ENCODE measurements around the gene NKX6-2.

NKX6-2 gene

DNA sequence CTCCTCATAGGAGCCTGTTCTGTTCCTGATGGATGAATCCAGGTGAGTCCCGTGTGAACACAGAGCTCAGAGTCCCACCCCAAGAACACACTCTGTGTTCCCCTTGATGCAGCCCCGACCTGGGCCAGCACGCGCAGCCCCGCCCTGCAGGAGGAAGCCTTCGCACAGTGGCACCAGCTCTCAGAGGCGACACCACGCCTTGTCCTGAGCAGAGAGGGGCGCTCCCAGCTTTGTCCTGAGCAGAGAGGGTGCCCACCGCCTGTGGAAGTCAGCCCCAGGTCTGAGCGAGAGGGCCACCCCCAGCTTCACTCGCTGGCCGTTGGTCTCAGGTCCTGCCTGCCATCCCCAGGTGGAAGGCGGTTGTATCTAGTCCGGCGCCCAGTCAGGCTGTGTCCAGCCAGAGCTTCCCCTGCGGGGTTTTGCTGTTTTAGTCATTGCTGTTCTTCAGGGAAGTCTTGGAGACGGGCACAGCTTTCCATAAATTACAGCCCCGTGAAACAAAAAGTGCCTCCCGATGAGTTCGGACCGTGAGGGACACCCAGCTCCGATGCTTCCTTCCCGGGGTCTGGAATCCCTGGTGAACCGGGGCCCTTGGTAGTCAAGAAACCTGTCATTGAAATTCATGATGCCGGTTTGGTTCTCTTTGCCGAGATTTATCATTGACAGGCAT is 43.6 kb downstream of the NKX6-2 start:
- H3K4me3 ChIP-seq (ENCODE audit: low read depth, low read length), result no peak overlapping the region
- no peak for DNase-seq (ENCODE audit: low read depth)
- TF ChIP-seq, protein P1, sequence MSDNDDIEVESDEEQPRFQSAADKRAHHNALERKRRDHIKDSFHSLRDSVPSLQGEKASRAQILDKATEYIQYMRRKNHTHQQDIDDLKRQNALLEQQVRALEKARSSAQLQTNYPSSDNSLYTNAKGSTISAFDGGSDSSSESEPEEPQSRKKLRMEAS (IDR thresholded peaks at IDR 0.05; ENCODE audit: low read depth, low read length), result no peak
- TF ChIP-seq POLR2A (IDR thresholded peaks at IDR 0.05; ENCODE audit: extremely low read depth, insufficient read length), result no peak

DNA sequence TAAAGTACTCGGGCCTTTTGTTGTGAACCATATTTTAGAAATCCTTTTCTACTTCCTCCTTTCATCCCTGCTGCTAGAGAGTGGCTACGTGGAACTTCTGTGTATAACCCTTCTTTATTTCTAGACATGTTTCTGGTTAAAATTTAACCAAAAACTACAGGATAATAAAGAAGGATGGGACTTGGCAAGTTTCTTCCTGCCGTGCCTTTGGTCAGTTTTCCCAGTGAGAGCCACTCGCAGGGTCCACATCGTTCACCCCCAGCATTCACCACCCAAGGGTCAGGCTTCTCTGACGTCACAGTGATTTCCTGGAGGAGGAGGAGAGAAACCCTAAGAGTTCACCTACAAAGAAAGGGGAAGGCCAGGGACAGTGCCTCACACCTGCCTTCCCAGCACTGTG is 45.4 kb downstream of the NKX6-2 start:
- H3K4me3 ChIP-seq (ENCODE audit: low read depth, low read length), result no peak overlapping the region
- TF ChIP-seq POLR2A (IDR thresholded peaks at IDR 0.05; ENCODE audit: extremely low read depth, insufficient read length) (no peak), MYC (IDR thresholded peaks at IDR 0.05; ENCODE audit: low read depth, low read length) (no peak)
- TF ChIP-seq, protein P2, sequence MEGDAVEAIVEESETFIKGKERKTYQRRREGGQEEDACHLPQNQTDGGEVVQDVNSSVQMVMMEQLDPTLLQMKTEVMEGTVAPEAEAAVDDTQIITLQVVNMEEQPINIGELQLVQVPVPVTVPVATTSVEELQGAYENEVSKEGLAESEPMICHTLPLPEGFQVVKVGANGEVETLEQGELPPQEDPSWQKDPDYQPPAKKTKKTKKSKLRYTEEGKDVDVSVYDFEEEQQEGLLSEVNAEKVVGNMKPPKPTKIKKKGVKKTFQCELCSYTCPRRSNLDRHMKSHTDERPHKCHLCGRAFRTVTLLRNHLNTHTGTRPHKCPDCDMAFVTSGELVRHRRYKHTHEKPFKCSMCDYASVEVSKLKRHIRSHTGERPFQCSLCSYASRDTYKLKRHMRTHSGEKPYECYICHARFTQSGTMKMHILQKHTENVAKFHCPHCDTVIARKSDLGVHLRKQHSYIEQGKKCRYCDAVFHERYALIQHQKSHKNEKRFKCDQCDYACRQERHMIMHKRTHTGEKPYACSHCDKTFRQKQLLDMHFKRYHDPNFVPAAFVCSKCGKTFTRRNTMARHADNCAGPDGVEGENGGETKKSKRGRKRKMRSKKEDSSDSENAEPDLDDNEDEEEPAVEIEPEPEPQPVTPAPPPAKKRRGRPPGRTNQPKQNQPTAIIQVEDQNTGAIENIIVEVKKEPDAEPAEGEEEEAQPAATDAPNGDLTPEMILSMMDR (IDR thresholded peaks at IDR 0.05; ENCODE audit: low read depth, low read length), result no peak
- TF ChIP-seq, protein P1 (IDR thresholded peaks at IDR 0.05; ENCODE audit: low read depth, low read length), result no peak
- no peak for DNase-seq (ENCODE audit: low read depth)

DNA sequence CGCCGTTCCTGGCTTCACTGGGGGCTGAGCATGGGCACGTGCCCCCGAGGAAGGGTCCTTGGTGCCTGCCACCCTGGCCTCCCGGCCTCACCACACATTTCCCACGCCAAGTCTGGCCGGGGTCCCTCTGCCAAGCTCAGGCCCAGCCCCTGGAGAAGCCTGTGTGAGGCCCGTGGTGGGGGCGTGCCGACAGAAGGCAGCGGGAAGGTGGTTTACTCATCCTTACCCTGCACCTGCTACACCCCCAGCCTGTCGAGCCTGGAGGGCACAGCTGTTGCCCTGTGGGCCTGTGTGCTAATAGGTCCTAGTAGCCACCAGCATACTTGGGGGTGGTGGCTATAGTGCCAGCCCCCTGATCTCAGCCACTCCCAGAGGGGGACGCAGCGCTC is 46.7 kb downstream of the NKX6-2 start:
- no peak overlapping the region for H3K4me3 ChIP-seq (ENCODE audit: low read depth, low read length)
- no peak for DNase-seq (ENCODE audit: low read depth)
- TF ChIP-seq MYC (IDR thresholded peaks at IDR 0.05; ENCODE audit: low read depth, low read length) (no peak), POLR2A (IDR thresholded peaks at IDR 0.05; ENCODE audit: extremely low read depth, insufficient read length) (no peak)
- TF ChIP-seq, protein P1 (IDR thresholded peaks at IDR 0.05; ENCODE audit: low read depth, low read length), result no peak
- TF ChIP-seq, protein P2 (IDR thresholded peaks at IDR 0.05; ENCODE audit: low read depth, low read length), result no peak

DNA sequence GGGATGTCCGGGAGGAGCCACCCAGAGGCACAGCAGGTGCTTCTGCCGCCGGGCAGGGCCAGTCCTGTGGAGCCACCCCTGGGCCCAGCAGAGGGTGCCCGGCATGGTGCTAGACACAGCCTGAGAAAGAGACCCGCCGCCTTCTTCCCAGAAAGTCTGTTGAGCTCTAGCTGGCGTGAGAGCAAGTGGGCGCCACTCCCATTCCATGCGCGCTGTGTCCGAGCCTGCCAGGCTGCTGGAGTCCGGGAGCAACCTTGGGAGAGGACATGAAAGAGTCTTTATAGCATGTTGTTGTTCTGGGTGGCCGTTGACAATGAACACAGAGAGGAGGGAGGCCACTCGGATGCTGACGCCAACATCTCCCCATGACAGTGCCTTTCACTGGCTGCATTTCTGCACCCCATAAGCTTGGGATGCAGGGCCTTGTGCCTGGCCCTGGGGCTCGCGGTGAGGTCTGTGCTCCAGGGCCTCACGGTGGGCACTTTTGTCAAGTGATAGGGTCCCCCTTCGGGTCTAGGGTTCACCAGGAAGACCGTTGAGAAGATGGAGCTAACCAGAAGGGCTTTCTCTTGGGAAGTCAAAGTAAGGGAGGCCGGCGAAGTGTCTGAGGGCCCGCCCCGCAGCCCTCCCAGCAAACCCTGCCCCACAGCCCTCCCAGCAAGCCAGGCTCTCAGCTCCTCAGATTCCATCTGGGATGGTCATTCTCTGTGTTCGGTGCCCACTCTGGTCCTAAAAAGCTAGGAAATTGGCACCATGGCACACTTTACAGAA is 47.3 kb downstream of the NKX6-2 start:
- TF ChIP-seq, protein P2 (IDR thresholded peaks at IDR 0.05; ENCODE audit: low read depth, low read length), result no peak
- TF ChIP-seq MYC (IDR thresholded peaks at IDR 0.05; ENCODE audit: low read depth, low read length) (no peak), POLR2A (IDR thresholded peaks at IDR 0.05; ENCODE audit: extremely low read depth, insufficient read length) (no peak)
- TF ChIP-seq, protein P1 (IDR thresholded peaks at IDR 0.05; ENCODE audit: low read depth, low read length), result no peak
- DNase-seq (ENCODE audit: low read depth), result no peak
- no peak overlapping the region for H3K4me3 ChIP-seq (ENCODE audit: low read depth, low read length)

DNA sequence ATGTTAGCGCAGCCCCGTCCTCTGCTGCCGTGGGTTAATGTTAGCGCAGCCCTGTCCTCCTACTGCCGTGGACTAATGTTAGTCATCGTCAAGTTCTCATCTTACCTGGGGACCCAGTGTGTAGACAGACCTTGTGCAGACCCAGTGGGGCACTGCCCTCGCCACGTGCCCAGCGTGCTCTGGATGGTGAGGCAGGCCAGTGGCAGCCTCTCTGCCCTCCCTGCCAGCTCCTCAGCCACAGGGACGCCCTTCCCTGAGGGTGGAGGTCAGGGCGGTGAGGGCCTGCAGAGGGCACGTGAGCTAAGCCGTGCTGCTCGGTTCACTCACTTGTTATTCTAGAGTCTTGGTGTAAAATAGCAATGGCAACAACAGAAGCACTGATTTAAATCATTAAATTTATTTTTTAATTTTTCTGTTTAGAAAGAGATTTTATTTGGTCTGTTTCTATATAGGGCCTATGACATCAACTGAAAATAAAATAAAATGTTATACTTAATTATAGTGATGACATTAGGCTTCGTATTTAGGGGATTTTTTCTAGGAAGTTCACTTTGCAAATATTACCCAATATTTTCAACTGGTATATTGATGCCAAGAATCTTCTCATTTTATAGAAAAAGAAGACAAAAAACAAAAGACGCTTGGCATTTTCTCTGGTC is 48.4 kb downstream of the NKX6-2 start:
- H3K4me3 ChIP-seq (ENCODE audit: low read depth, low read length), result no peak overlapping the region
- no peak for DNase-seq (ENCODE audit: low read depth)
- TF ChIP-seq, protein P1 (IDR thresholded peaks at IDR 0.05; ENCODE audit: low read depth, low read length), result no peak
- TF ChIP-seq POLR2A (IDR thresholded peaks at IDR 0.05; ENCODE audit: extremely low read depth, insufficient read length) (no peak), MYC (IDR thresholded peaks at IDR 0.05; ENCODE audit: low read depth, low read length) (no peak)
- TF ChIP-seq, protein P2 (IDR thresholded peaks at IDR 0.05; ENCODE audit: low read depth, low read length), result no peak
